ENCODE data around the gene ACOT11. TPM values are rescaled to one million over a fixed set of nuclear protein-coding genes. Genes with fewer than 3 reads are reported as not detected.

Gene ACOT11
- total RNA-seq, 6 donors from 2014 or later, result 2.3 to 13.6 (median 7.0) TPM

DNA sequence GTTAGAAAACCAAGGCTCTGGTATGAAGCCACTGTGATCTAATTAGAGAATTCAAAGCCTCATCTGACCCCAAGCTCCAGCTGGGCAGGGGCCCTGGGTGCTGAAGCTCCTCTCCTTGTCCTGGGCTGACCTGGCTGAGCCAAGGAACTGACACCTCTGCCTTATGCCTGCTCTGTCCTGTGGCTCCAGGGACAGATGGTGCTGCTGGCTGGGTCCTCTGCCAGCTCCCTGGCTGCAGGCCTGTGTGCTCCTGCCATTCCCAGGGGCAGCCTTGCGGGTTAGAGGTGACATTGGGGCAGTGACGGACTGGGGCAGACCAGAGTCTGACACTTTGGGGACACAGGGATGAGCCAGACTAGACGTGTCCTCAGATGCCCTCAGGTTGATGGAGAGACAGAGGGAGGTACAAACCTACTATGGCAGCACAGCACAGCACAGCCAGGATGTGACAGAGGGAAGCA lies 11.8 kb downstream of the ACOT11 start:
- no peaks in the 10 kb centered on the region for H3K9me3 ChIP-seq
- H3K27ac ChIP-seq, result no peak overlapping the region
- WGBS, 2 donors, result 80 to 91% methylated on average over 1 to 3 of the region's 3 CpGs
- H3K4me3 ChIP-seq, result no peak overlapping the region
- no peaks in the 10 kb centered on the region for H3K27me3 ChIP-seq
- H3K4me1 ChIP-seq, result peaks cover 0 to 8% (median 4%) of the 10 kb centered on the region in 4 donors
- DNase-seq (no peak), ATAC-seq (ENCODE audit: low FRiP score in 2 of 2) (no peak)
- no peaks in the 10 kb centered on the region for H3K36me3 ChIP-seq
- TF ChIP-seq EP300 (IDR thresholded peaks at IDR 0.05), result no peak
- no peak for TF ChIP-seq POLR2A (IDR thresholded peaks at IDR 0.05)
- TF ChIP-seq CTCF (IDR thresholded peaks at IDR 0.05), result no peak
- no peak for TF ChIP-seq POLR2AphosphoS5 (IDR thresholded peaks at IDR 0.05)

DNA sequence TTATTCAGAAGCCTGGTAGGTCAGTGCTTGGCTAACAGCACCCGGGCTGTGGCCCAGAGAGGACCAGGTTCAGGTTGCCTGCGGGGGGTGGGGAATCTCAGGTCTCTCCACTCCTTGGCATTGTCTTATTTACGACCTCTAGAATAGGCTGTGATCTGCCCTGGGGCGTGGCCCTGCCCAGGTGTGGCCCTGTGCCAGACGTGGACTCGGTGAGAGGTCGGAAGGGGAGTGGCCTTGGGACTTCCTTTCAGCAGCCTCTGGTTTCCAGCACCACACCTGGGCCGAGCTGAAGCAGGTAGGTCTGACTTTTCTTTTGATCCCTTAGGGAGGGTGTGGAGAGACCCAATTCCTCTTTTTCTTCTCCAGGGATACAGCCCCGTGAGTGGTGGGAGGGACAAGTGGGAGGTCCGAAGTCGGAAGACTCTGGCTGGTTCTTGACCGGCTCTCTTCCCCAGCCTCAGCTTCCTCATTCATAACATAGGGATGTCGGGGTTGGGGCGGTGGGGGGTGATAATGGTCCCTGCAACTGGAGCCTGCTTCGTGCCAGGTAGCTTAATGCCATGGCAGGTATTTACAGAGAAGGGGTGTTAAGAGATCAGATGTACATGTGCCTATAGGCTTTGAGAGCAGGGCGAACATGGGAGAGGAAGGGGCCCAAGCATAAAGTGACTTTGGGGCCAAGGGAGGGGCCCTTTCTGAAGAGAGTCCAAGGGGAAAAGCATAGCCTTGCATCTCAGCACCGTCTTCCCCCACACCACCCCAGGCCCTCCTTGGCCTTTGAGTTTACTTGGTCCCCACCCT lies 16.5 kb downstream of the ACOT11 start:
- Histone ChIP-seq H3K4me1 (peaks cover 0 to 4% (median 2%) of the 10 kb centered on the region in 4 donors), H3K27me3 (no peaks in the 10 kb centered on the region), H3K36me3 (no peaks in the 10 kb centered on the region), H3K9me3 (no peaks in the 10 kb centered on the region), H3K27ac (no peak overlapping the region), H3K4me3 (peak overlapping the region in 3 of 4 donors; percentile 0 to 28 (median 25))
- ATAC-seq (ENCODE audit: low FRiP score in 2 of 2) (peak; percentile 51 to 80), DNase-seq (peak; percentile 83 to 88)
- WGBS, 2 donors, result 48 to 54% methylated on average over 13 to 17 of the region's 17 CpGs
- TF ChIP-seq POLR2A (IDR thresholded peaks at IDR 0.05), result peak in 1 of 4 donors; percentile 28
- no peak for TF ChIP-seq EP300 (IDR thresholded peaks at IDR 0.05)

- Histone ChIP-seq H3K9me3 (no peaks in the 10 kb centered on the region), H3K27me3 (no peaks in the 10 kb centered on the region), H3K4me3 (peak overlapping the region in 1 of 4 donors; percentile 28), H3K27ac (no peak overlapping the region), H3K36me3 (no peaks in the 10 kb centered on the region), H3K4me1 (peaks cover 0 to 4% (median 2%) of the 10 kb centered on the region in 4 donors)
- ATAC-seq (ENCODE audit: low FRiP score in 2 of 2) (no peak), DNase-seq (no peak)
- WGBS, 2 donors, result 77 to 87% methylated on average over 4 of the region's 4 CpGs
- no peak for TF ChIP-seq CTCF (IDR thresholded peaks at IDR 0.05)
- TF ChIP-seq EP300 (IDR thresholded peaks at IDR 0.05), result no peak
- TF ChIP-seq POLR2A (IDR thresholded peaks at IDR 0.05), result no peak
- TF ChIP-seq POLR2AphosphoS5 (IDR thresholded peaks at IDR 0.05), result no peak
Observed at GRCh38 chr1:54565113-54565501, 17.1 kb downstream of the ACOT11 start.

GRCh38 chr1:54566438-54567141 lies 18.6 kb downstream of the ACOT11 start:
- Histone ChIP-seq H3K9me3 (no peaks in the 10 kb centered on the region), H3K36me3 (no peaks in the 10 kb centered on the region), H3K27ac (no peak overlapping the region), H3K4me1 (peaks cover 0 to 6% (median 4%) of the 10 kb centered on the region in 4 donors), H3K4me3 (no peak overlapping the region), H3K27me3 (no peaks in the 10 kb centered on the region)
- TF ChIP-seq POLR2AphosphoS5 (IDR thresholded peaks at IDR 0.05), result no peak
- TF ChIP-seq CTCF (IDR thresholded peaks at IDR 0.05), result no peak
- no peak for TF ChIP-seq POLR2A (IDR thresholded peaks at IDR 0.05)
- WGBS, 2 donors, result 77 to 93% methylated on average over 4 to 5 of the region's 5 CpGs
- no peak for ATAC-seq (ENCODE audit: low FRiP score in 2 of 2)
- DNase-seq, result no peak

GRCh38 chr1:54567961-54568360 lies 19.9 kb downstream of the ACOT11 start:
- WGBS, 2 donors, result 46 to 55% methylated on average over 5 of the region's 5 CpGs
- Histone ChIP-seq H3K4me1 (peaks cover 0 to 15% (median 6%) of the 10 kb centered on the region in 4 donors), H3K27ac (peak overlapping the region in 1 of 4 donors; percentile 23), H3K9me3 (no peaks in the 10 kb centered on the region), H3K36me3 (no peaks in the 10 kb centered on the region), H3K27me3 (no peaks in the 10 kb centered on the region), H3K4me3 (no peak overlapping the region)
- ATAC-seq (ENCODE audit: low FRiP score in 2 of 2) (peak in 1 of 2 donors; percentile 74), DNase-seq (no peak)
- TF ChIP-seq POLR2AphosphoS5 (IDR thresholded peaks at IDR 0.05) (no peak), POLR2A (IDR thresholded peaks at IDR 0.05) (peak in 1 of 4 donors; percentile 31), EP300 (IDR thresholded peaks at IDR 0.05) (no peak), CTCF (IDR thresholded peaks at IDR 0.05) (no peak)

Data from upper lobe of left lung (tissue), 6 donors.